Endothelial cell of umbilical vein (primary cell): Measurements from ENCODE around the gene GAN. TPM values are rescaled to one million over a fixed set of nuclear protein-coding genes. Genes with fewer than 3 reads are reported as not detected.

Experiments
- BruUV-seq: library from RNA; stranded (reverse); fragments of 400-500 nt; replicated peaks from 2 replicates; lab custom pipeline; 2021; lab: Mats Ljungman, UMichigan
- CTCF ChIA-PET: fragments of 300-600, 350-600 bp; sonication (Branson Sonifier 250); formaldehyde crosslinking; loops from one replicate; lab custom pipeline; 2021; ENCODE audit warnings: antibody characterized with exemption, inconsistent platforms; lab: Charles Lee
- POLR2A ChIA-PET: fragments of 300-600, 350-600 bp; sonication (Branson Sonifier 250); formaldehyde crosslinking; loops from one replicate; lab custom pipeline; 2021; ENCODE audit warnings: antibody characterized with exemption, inconsistent platforms; lab: Charles Lee
- DNase-seq: peaks from one replicate; pipeline ENCODE4 v3.0.0-alpha.2; 2011; ENCODE audit warnings: low read depth, low spot score
- FAIRE-seq: peaks from 2 replicates; lab custom pipeline; 2011; peaks lifted over from hg19 to GRCh38; lab: Jason Lieb, UNC
- H2AFZ ChIP-seq: 2 replicates; pipeline ENCODE4 v1.6.0; 2012; ENCODE audit warnings: low read depth, low read length, control low read depth, inconsistent platforms
- H3K27ac ChIP-seq: 2 replicates; pipeline ENCODE4 v1.5.1; 2011; ENCODE audit warnings: low read depth, mild to moderate bottlenecking, control low read depth, low read length, moderate library complexity; ENCODE audit not compliant: insufficient read depth
- H3K27me3 ChIP-seq, 2 experiments: 2 replicates each; pipeline versions ENCODE4 v1.6.0 to v1.6.1; 2011; ENCODE audit warnings: low read length in 2 of 2, mixed read lengths in 1 of 2; ENCODE audit not compliant: control insufficient read depth in 2 of 2, insufficient read depth in 2 of 2
- H3K36me3 ChIP-seq, 2 experiments: 2 replicates in 1 of 2; 3 replicates in 1 of 2; pipeline ENCODE4 v1.5.1; 2011; ENCODE audit warnings: low read length in 2 of 2, mild to moderate bottlenecking in 1 of 2, moderate library complexity in 1 of 2; ENCODE audit not compliant: control insufficient read depth in 2 of 2, insufficient read depth in 2 of 2; ENCODE audit errors: extremely low read depth in 1 of 2
- H3K4me1 ChIP-seq: 3 replicates; pipeline ENCODE4 v1.5.1; 2011; ENCODE audit warnings: mild to moderate bottlenecking, low read length; ENCODE audit not compliant: control insufficient read depth, insufficient read depth; ENCODE audit errors: extremely low read depth
- H3K4me2 ChIP-seq: 2 replicates; pipeline ENCODE4 v1.6.1; 2011; ENCODE audit warnings: low read length, control low read depth, mixed read lengths; ENCODE audit not compliant: insufficient read depth
- H3K4me3 ChIP-seq, 3 experiments: fragments of 200-600 bp in 1 of 3; sonication (generic), shearing (Covaris generic) in 1 of 3; replicated peaks in 1 of 3; 2 replicates each; pipeline ENCODE4 v1.5.1; 2011 to 2016; ENCODE audit warnings: control low read depth in 3 of 3, low read length in 3 of 3, mild to moderate bottlenecking in 2 of 3, inconsistent platforms in 1 of 3, low read depth in 1 of 3, moderate library complexity in 1 of 3; ENCODE audit not compliant: insufficient read depth in 1 of 3
- H3K79me2 ChIP-seq: 2 replicates; pipeline ENCODE4 v1.6.0; 2012; ENCODE audit warnings: low read length, inconsistent platforms; ENCODE audit not compliant: control insufficient read depth, insufficient read depth
- H3K9ac ChIP-seq: replicated peaks from 2 replicates; pipeline ENCODE3; 2011; ENCODE audit warnings: low read length, control low read depth; ENCODE audit not compliant: insufficient read depth; ENCODE audit errors: extremely low read depth
- H3K9me1 ChIP-seq: replicated peaks from 3 replicates; pipeline ENCODE4 v1.6.0; 2011; ENCODE audit warnings: mild to moderate bottlenecking, low read length; ENCODE audit not compliant: control insufficient read depth, insufficient read depth; ENCODE audit errors: extremely low read depth
- H3K9me3 ChIP-seq: replicated peaks from 2 replicates; pipeline ENCODE4 v1.5.1; 2012; ENCODE audit warnings: low read length, inconsistent platforms; ENCODE audit not compliant: control insufficient read depth, insufficient read depth
- H4K20me1 ChIP-seq: replicated peaks from 2 replicates; pipeline ENCODE3; 2011; ENCODE audit warnings: mild to moderate bottlenecking, low read length; ENCODE audit not compliant: control insufficient read depth, insufficient read depth; ENCODE audit errors: extremely low read depth
- EZH2 ChIP-seq: IDR thresholded peaks from 2 replicates; pipeline ENCODE4 v1.6.1; 2012; ENCODE audit warnings: borderline replicate concordance, low read depth, mild to moderate bottlenecking, moderate library complexity, low read length, inconsistent platforms; ENCODE audit not compliant: severe bottlenecking
- FOS ChIP-seq: IDR thresholded peaks from 2 replicates; pipeline ENCODE4 v1.6.1; 2011; ENCODE audit warnings: mild to moderate bottlenecking, low read length, moderate library complexity, borderline replicate concordance; ENCODE audit not compliant: insufficient read depth
- GATA2 ChIP-seq: IDR thresholded peaks from 2 replicates; pipeline ENCODE4 v1.7.0; 2011; ENCODE audit warnings: low read depth, mild to moderate bottlenecking, moderate library complexity, mixed read lengths, low read length; ENCODE audit not compliant: insufficient read length, insufficient read depth
- JUN ChIP-seq: IDR thresholded peaks from 2 replicates; pipeline ENCODE4 v1.6.1; 2011; ENCODE audit warnings: borderline replicate concordance, low read depth; ENCODE audit not compliant: insufficient read length, insufficient read depth
- MYC ChIP-seq: IDR thresholded peaks from one replicate; pipeline ENCODE4 v1.6.1; 2011; ENCODE audit warnings: mild to moderate bottlenecking, low read depth, low read length
- POLR2A ChIP-seq: IDR thresholded peaks from 2 replicates; pipeline ENCODE4 v1.6.1; 2012; ENCODE audit warnings: low read depth, mild to moderate bottlenecking, control low read depth, low read length
- POLR2AphosphoS5 ChIP-seq: IDR thresholded peaks from 2 replicates; pipeline ENCODE4 v1.6.1; 2012; ENCODE audit warnings: low read depth, mild to moderate bottlenecking, control low read depth, low read length, moderate library complexity; ENCODE audit not compliant: insufficient read depth
- dilution Hi-C: fragments of 300-500 bp; cut with MboI; formaldehyde crosslinking; loops from one replicate; pipeline ENCODE4 v1.15.0; 2019; ENCODE audit warnings: low sequenced_read_pairs; ENCODE audit not compliant: extremely low pct_ligation_motif_present
- intact Hi-C: fragments of 100-400 bp; cut with micrococcal nuclease; formaldehyde crosslinking; loops from one replicate; pipeline ENCODE4 v1.10.0; 2022
- polyA plus RNA-seq, 4 experiments: library from polyadenylated mRNA; depleted of rRNA in 3 of 4; stranded (reverse) in 3 of 4; unstranded in 1 of 4; fragments of >200 nt; gene quantifications; 2 replicates each; pipeline versions ENCODE4 v1.2.1 to v1.2.3, GENCODE V29; 2011 to 2012; ENCODE audit warnings: missing spikeins in 1 of 4
- total RNA-seq: library from RNA; stranded (reverse); gene quantifications from 2 replicates; pipeline ENCODE4 v1.2.3, GENCODE V29; 2021
- TF ChIP-seq, protein P1 (sequence below), 2 donors: IDR thresholded peaks; 1 replicate in 1 of 2; 2 replicates in 1 of 2; pipeline ENCODE4 v1.5.1; 2011; ENCODE audit warnings: low read length in 2 of 2, mild to moderate bottlenecking in 2 of 2, moderate library complexity in 2 of 2, control low read depth in 1 of 2, inconsistent platforms in 1 of 2, low read depth in 1 of 2; ENCODE audit not compliant: insufficient read depth in 1 of 2; ENCODE audit errors: extremely low read depth in 1 of 2
- TF ChIP-seq, protein P2 (sequence below): IDR thresholded peaks from 2 replicates; pipeline ENCODE4 v1.6.1; 2011; ENCODE audit not compliant: insufficient read depth, insufficient read length

GAN gene
- total and polyA plus RNA-seq, 2 donors (not counting 3 experiments of a cell fraction or from before 2014, with no cell fraction given) = 1.8 to 11.1 TPM

DNA sequence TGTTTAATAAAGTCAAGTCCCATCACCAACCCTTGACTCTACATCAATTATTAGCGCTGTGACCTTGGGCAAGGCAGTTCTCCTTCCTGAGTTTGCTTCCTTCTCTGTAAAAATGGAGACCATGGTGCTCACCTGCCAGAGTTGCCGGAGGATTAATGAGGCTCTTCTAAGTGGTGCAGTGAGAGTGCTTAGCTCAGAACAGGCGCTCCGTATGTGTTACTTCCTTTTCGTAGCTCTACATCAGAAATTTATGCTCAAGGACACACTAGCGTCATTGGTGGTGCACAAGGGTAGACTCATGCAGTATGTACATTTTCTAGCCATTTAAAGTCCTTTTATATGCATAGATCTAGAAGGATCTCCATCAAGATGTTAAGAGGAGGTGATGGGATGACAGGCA lies 112.5 kb downstream of the GAN start:
- no peaks in the 10 kb centered on the region for H3K4me1 ChIP-seq
- dilution Hi-C loops = no loop called here
- intact Hi-C loops = no loop called here
- no peak overlapping the region for H3K4me2 ChIP-seq
- no peaks in the 10 kb centered on the region for H3K9me3 ChIP-seq
- no peak overlapping the region for H2AFZ ChIP-seq
- H3K27ac ChIP-seq = no peak overlapping the region
- no peaks in the 10 kb centered on the region for H3K27me3 ChIP-seq
- no peak for FAIRE-seq
- ChIA-PET CTCF (interaction anchor here (1.2 kb wide), 1 partner anchor 15 kb away, joined by 3 read pairs; no protein-coding TSS in a partner anchor), POLR2A (no interaction called here)
- DNase-seq = no peak
- no TSS peak for BruUV-seq
- H3K4me3 ChIP-seq = no peak overlapping the region
- H3K9me1 ChIP-seq = no peaks in the 10 kb centered on the region
- no peaks in the 10 kb centered on the region for H4K20me1 ChIP-seq
- H3K9ac ChIP-seq = no peak overlapping the region
- no peaks in the 10 kb centered on the region for H3K36me3 ChIP-seq
- no peaks in the 10 kb centered on the region for H3K79me2 ChIP-seq
- no peak for TF ChIP-seq POLR2A
- TF ChIP-seq, protein P1, sequence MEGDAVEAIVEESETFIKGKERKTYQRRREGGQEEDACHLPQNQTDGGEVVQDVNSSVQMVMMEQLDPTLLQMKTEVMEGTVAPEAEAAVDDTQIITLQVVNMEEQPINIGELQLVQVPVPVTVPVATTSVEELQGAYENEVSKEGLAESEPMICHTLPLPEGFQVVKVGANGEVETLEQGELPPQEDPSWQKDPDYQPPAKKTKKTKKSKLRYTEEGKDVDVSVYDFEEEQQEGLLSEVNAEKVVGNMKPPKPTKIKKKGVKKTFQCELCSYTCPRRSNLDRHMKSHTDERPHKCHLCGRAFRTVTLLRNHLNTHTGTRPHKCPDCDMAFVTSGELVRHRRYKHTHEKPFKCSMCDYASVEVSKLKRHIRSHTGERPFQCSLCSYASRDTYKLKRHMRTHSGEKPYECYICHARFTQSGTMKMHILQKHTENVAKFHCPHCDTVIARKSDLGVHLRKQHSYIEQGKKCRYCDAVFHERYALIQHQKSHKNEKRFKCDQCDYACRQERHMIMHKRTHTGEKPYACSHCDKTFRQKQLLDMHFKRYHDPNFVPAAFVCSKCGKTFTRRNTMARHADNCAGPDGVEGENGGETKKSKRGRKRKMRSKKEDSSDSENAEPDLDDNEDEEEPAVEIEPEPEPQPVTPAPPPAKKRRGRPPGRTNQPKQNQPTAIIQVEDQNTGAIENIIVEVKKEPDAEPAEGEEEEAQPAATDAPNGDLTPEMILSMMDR (IDR thresholded peaks at IDR 0.05; ENCODE audit: extremely low read depth in 1 of 2, insufficient read depth in 1 of 2, low read depth in 1 of 2, low read length in 2 of 2) = no peak
- TF ChIP-seq POLR2AphosphoS5 = no peak
- TF ChIP-seq JUN = no peak
- TF ChIP-seq FOS = no peak
- TF ChIP-seq MYC = no peak
- TF ChIP-seq EZH2 = no peak
- no peak for TF ChIP-seq GATA2
- TF ChIP-seq, protein P2, sequence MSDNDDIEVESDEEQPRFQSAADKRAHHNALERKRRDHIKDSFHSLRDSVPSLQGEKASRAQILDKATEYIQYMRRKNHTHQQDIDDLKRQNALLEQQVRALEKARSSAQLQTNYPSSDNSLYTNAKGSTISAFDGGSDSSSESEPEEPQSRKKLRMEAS = no peak
